Hematopoietic multipotent progenitor cell treated with erythropoietin and hydrocortisone succinate and interleukin-3 and kit ligand, for 4 days (in vitro differentiated cells): ENCODE data around the gene NRG4.
"Not testable (repeated sequence)": the region's sequence is repeated elsewhere in the genome, so short reads cannot be mapped to it uniquely, and the experiment has no call there.

Source experiments
- DNase-seq: peaks from one replicate; pipeline ENCODE4 v3.0.0-alpha.2; 2015

The NRG4 gene

GRCh38 chr15:76011627-76012551, at the start of gene NRG4:
NRG4 (minus strand) TSS chr15:76012424; CDS start chr15:76011230, 1,194 bp downstream.
- DNase-seq, result peak; percentile 38

DNA sequence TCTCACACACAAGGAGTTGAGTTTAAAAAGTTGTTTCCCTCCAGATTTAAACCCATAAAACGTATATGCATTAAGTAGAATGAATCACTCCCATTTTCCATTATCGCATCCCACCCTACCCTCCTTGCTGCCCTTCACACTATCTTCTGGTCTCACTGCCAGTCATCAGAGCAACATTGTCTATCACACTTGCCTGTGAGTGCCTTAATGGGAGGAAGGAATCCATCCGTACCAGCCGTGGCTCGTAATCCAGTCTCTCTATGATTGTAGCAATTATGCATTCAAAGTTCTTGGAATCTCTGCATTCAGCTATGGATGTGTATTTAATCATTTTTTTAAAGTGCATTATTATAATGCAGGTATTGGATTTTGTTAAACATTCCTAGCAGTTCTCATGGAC, 49.5 kb upstream of the NRG4 start:
- DNase-seq, result no peak

GRCh38 chr15:76060118-76060989, 48.1 kb upstream of the NRG4 start:
- peak; percentile 20 for DNase-seq

- DNase-seq, result peak; percentile 60
Measured at GRCh38 chr15:76059320-76060117, 47.3 kb upstream of the NRG4 start, which contains the start of gene TMEM266. TMEM266 (plus strand) TSS chr15:76059985; CDS start chr15:76134264, 74,279 bp downstream.

GRCh38 chr15:76058714-76059319, 46.6 kb upstream of the NRG4 start:
- DNase-seq, result peak; percentile 62

DNA sequence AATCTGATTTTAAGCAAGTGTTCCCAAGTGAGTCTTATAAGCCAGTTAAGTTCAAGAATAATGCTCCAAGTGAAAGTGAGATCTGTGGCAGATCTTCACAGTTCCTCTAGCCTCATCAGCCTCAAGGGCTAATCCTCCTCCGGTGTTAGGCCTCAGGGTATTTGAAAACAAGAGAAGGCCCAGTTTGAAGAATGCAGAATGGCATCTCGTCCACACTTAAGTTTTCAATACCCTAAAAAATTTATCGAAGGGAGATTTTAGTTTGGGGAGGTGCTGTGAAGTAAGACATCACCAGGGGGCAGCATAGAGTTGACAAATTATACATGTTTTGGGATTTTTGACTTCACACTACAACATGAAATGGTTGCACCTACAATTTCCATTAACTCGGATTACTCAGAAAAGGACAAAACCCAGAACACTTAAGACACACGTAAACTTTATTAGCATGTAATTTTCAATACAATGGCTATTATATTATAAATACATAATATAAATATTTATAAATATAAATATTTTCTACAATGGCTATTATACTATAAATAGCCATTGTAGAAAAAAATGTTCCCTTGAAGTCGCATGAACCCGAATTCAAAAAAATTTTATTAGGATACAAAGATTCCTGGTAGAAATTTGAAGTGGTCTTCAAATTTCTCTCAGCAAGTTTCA, 45.2 kb upstream of the NRG4 start:
- peak; percentile 80 for DNase-seq

- peak; percentile 61 for DNase-seq
Measured at GRCh38 chr15:76056931-76057330, 44.7 kb upstream of the NRG4 start.

GRCh38 chr15:76054201-76054600, 42.0 kb upstream of the NRG4 start:
- not testable (repeated sequence) for DNase-seq

- no peak for DNase-seq
Measured at GRCh38 chr15:76038512-76038911, 26.3 kb upstream of the NRG4 start.

DNA sequence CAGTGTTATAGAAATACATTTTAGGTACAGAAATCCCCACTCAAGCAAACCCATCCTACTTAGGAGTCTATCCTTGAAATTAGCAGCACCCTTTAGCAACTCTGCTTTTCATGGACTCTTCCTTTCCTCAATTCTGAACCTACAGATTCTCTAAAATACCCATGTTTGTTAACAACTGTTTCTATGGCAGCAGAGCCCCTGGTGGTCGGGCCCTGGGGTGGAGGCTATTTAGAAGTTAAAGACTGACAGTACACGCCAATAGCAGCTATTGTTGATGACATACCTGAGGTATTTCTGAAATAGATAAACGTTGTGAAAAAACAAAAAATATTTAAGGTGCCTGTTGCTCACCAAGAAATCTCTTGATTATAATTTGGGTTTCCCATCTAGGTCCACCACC, 23.4 kb upstream of the NRG4 start:
- DNase-seq, result peak; percentile 5

GRCh38 chr15:76034111-76034510, 21.9 kb upstream of the NRG4 start:
- DNase-seq, result no peak

- no peak for DNase-seq
Measured at GRCh38 chr15:76033438-76033837, 21.2 kb upstream of the NRG4 start.

DNA sequence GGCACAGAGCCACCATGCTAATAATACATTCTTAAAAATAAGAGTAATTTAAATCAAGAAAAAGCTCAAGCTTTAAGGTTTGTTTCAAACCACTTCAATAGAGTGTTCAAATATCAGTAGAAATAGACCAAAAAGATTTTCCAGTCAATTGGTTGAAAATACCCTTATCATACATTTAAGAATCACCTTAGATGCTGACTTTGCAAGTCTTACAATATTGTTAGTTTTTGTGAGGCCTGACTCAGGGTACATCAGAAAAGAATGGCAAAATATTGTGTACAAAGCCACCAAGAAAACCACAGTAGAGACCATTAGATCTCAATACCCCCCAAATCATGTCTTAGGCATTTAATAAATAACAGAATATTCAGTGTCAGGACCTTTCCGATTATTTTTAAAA, 19.8 kb upstream of the NRG4 start:
- DNase-seq, result no peak

GRCh38 chr15:76024021-76024768, 12.0 kb upstream of the NRG4 start:
- no peak for DNase-seq

GRCh38 chr15:76013470-76013869, 1.2 kb upstream of the NRG4 start:
- DNase-seq, result not testable (repeated sequence)

DNA sequence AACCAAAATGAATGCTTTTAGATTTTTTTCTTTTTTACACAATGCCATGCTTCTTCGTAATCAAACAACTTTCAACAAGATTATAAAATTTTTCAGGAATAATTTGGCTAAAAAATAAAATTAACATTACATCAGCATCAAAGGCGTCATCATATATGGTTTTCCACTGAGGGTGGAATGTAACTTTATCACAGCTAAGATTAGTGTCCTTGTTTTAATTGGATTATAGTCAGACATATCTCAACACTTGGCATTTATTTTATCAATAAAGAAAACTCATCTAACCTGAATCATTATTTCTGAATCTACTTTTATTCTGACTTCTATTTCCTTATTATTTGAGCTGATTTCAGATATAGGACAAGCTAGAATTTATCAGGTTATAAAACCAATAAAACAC, 1.6 kb downstream of the NRG4 start:
- no peak for DNase-seq

DNA sequence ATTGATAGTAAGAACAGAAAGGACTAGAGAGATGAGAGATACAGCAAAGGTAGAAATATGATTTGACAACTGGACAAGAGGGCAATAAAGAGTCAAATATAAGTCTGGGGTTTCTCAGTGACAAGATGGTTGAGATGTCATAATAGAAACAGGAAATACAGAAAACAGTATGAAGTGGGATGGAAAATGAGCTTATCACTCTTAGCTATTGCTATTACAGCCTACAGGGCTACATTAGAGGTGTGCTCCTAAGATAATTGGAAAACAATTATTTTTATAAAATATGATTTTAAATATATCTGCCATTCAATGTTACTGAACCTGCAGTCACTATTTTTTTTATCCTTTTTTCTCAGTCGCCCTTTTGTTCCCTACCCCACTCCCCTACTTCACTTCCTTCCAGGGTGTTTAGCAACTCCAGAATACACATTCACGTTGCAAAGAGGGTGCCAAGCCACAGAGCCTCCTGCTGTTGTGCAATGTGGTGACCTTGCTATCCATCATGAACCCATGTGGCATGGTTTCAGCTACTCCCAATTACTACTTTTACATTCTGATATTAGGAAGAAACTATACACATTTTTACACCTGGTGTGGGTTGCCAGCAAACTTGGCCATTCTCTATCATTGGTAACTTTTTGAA, 6.0 kb downstream of the NRG4 start:
- peak; percentile 73 for DNase-seq

GRCh38 chr15:76003364-76003763, 8.9 kb downstream of the NRG4 start:
- no peak for DNase-seq

GRCh38 chr15:75995611-75996010, 16.6 kb downstream of the NRG4 start:
- DNase-seq, result no peak

GRCh38 chr15:75994220-75994619, 18.0 kb downstream of the NRG4 start:
- DNase-seq, result no peak
